ENCODE measurements around the gene FOXP1.

The FOXP1 gene

GRCh38 chr3:71051259-71051595 lies 532.3 kb downstream of the FOXP1 start:
- no peak for TF ChIP-seq CTCF (IDR thresholded peaks at IDR 0.05; ENCODE audit: low read depth, low read length, missing control alignments)
- DNase-seq (ENCODE audit: low read depth): no peak

GRCh38 chr3:71050538-71051258 lies 532.8 kb downstream of the FOXP1 start:
- no peak overlapping the region for H3K4me3 ChIP-seq (ENCODE audit: low read depth, low read length)
- DNase-seq (ENCODE audit: low read depth): no peak
- TF ChIP-seq CTCF (IDR thresholded peaks at IDR 0.05; ENCODE audit: low read depth, low read length, missing control alignments): no peak

More at GRCh38 chr3:71051259-71051595, 532.3 kb downstream of the FOXP1 start:
- H3K4me3 ChIP-seq (ENCODE audit: low read depth, low read length): no peak overlapping the region

- no peak overlapping the region for H3K4me3 ChIP-seq (ENCODE audit: low read depth, low read length)
- TF ChIP-seq CTCF (IDR thresholded peaks at IDR 0.05; ENCODE audit: low read depth, low read length, missing control alignments): no peak
- DNase-seq (ENCODE audit: low read depth): no peak
Observed at GRCh38 chr3:71050166-71050537, 533.4 kb downstream of the FOXP1 start.

GRCh38 chr3:71048948-71049347 lies 534.6 kb downstream of the FOXP1 start:
- TF ChIP-seq CTCF (IDR thresholded peaks at IDR 0.05; ENCODE audit: low read depth, low read length, missing control alignments): no peak
- no peak overlapping the region for H3K4me3 ChIP-seq (ENCODE audit: low read depth, low read length)
- DNase-seq (ENCODE audit: low read depth): no peak

GRCh38 chr3:71047616-71048531 lies 535.7 kb downstream of the FOXP1 start:
- TF ChIP-seq CTCF (IDR thresholded peaks at IDR 0.05; ENCODE audit: low read depth, low read length, missing control alignments): no peak
- DNase-seq (ENCODE audit: low read depth): no peak
- H3K4me3 ChIP-seq (ENCODE audit: low read depth, low read length): no peak overlapping the region

GRCh38 chr3:71046791-71047190 lies 536.7 kb downstream of the FOXP1 start:
- no peak for DNase-seq (ENCODE audit: low read depth)
- TF ChIP-seq CTCF (IDR thresholded peaks at IDR 0.05; ENCODE audit: low read depth, low read length, missing control alignments): no peak
- H3K4me3 ChIP-seq (ENCODE audit: low read depth, low read length): no peak overlapping the region

Data from GM12864 (cell line).